Measurements from ENCODE around the gene RHOT2. TPM values are rescaled to one million over a fixed set of nuclear protein-coding genes. Genes with fewer than 3 reads are reported as not detected.

RHOT2 gene
- total and polyA plus RNA-seq, 10 of the 15 experiments (the other 5 are each of a cell fraction or from before 2014, with no cell fraction given): 3.7 to 174 (median 69.8) TPM

DNA sequence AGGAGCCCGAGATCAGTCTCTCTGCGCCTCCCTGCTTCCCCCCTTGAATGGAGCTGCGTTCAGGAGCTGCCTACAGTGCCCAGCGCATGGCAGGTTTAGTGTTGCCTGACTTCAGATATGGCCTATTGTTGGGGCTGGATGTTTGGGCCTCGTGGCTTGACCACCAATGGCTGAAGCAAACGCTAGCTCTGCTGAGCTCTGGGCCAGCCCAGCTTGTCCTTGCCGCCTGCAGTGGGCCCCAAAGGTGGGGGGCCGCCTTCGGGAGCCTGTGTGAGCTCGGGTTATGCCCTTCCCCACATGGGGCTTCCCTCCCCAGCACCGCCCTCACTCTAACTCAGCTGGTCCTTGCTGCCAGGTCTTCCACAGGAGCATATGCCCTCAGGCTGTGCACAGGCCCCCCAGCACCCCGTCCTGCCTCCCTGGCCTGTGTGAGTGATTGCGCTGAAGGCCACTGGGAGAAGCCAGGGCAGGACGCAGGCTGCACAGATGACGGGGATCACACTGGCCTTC lies 29.8 kb upstream of the RHOT2 start:
- Histone ChIP-seq H3K4me2 (ENCODE audit: control insufficient read depth, insufficient read depth) (no peak overlapping the region), H2AFZ (ENCODE audit: control insufficient read depth, low read depth, low read length) (no peak overlapping the region), H3K27ac (ENCODE audit: control insufficient read depth, insufficient read depth) (no peak overlapping the region), H3K36me3 (ENCODE audit: control insufficient read depth in 2 of 2, insufficient read depth in 2 of 2, low read length in 1 of 2) (peaks cover 0 to 4% of the 10 kb centered on the region in 2 experiments; a peak in 3 of 4 replicates), H3K4me3 (no peak overlapping the region), H3K27me3 (replicated peaks in 1 of 2; ENCODE audit: control insufficient read depth in 2 of 2, insufficient read depth in 2 of 2, low read length in 1 of 2) (no peaks in the 10 kb centered on the region), H3K79me2 (ENCODE audit: control insufficient read depth, insufficient read depth, low read length) (peaks cover 36% of the 10 kb centered on the region), H3K4me1 (ENCODE audit: control insufficient read depth, insufficient read depth, low read length) (peaks cover 13% of the 10 kb centered on the region), H4K20me1 (ENCODE audit: control insufficient read depth, insufficient read depth) (no peaks in the 10 kb centered on the region), H3K9ac (ENCODE audit: control insufficient read depth, insufficient read depth, low read length) (no peak overlapping the region), H3K9me3 (replicated peaks; ENCODE audit: control insufficient read depth, insufficient read depth, low read length) (no peaks in the 10 kb centered on the region)
- BruUV-seq (replicated peaks): no TSS peak
- no peak for DNase-seq (ENCODE audit: low read depth, low spot score)
- ChIA-PET CTCF (interaction anchor here (0.5 to 1.4 kb wide), 2 partner anchors 10 to 23 kb away, joined by 3 to 4 read pairs; no protein-coding TSS in a partner anchor), POLR2A (interaction anchor here (0.8 kb wide), 1 partner anchor 8 kb away, joined by 3 read pairs; no protein-coding TSS in a partner anchor), RAD21 (ENCODE audit: unreplicated experiment) (no interaction called here), SMC1A (ENCODE audit: uncharacterized antibody, unreplicated experiment) (no interaction called here)
- no peak for ATAC-seq
- no peak for TF ChIP-seq NFYA (IDR thresholded peaks at IDR 0.05; ENCODE audit: borderline replicate concordance, low read depth, low read length)
- no peak for TF ChIP-seq HCFC1 (IDR thresholded peaks at IDR 0.05; ENCODE audit: low read length)
- no peak for TF ChIP-seq POU2F2 (IDR thresholded peaks at IDR 0.05; ENCODE audit: borderline replicate concordance, low read depth, low read length)
- WGBS (ENCODE audit: insufficient coverage, insufficient replicate concordance, low lambda C conversion rate, missing lambda C conversion rate): 81% methylated on average over 15 of the region's 15 CpGs
- in situ Hi-C loops (cut with MboI): no loop called here
- intact Hi-C loops (cut with micrococcal nuclease; ENCODE audit: unreplicated experiment): loop anchor here (5.0 kb wide), 2 partner anchors 44 to 111 kb away; partner anchors contain the start of genes CAPN15, JMJD8 and STUB1
- FAIRE-seq: no peak

GRCh38 chr16:638836-639235 lies 29.1 kb upstream of the RHOT2 start:
- FAIRE-seq: no peak
- Histone ChIP-seq H3K4me2 (ENCODE audit: control insufficient read depth, insufficient read depth) (no peak overlapping the region), H4K20me1 (ENCODE audit: control insufficient read depth, insufficient read depth) (no peaks in the 10 kb centered on the region), H3K27ac (ENCODE audit: control insufficient read depth, insufficient read depth) (no peak overlapping the region), H2AFZ (ENCODE audit: control insufficient read depth, low read depth, low read length) (no peak overlapping the region), H3K27me3 (replicated peaks in 1 of 2; ENCODE audit: control insufficient read depth in 2 of 2, insufficient read depth in 2 of 2, low read length in 1 of 2) (no peaks in the 10 kb centered on the region), H3K9ac (ENCODE audit: control insufficient read depth, insufficient read depth, low read length) (no peak overlapping the region), H3K4me3 (no peak overlapping the region), H3K79me2 (ENCODE audit: control insufficient read depth, insufficient read depth, low read length) (peaks cover 42% of the 10 kb centered on the region), H3K9me3 (replicated peaks; ENCODE audit: control insufficient read depth, insufficient read depth, low read length) (no peaks in the 10 kb centered on the region), H3K4me1 (ENCODE audit: control insufficient read depth, insufficient read depth, low read length) (peaks cover 13% of the 10 kb centered on the region), H3K36me3 (ENCODE audit: control insufficient read depth in 2 of 2, insufficient read depth in 2 of 2, low read length in 1 of 2) (peaks cover 0 to 2% of the 10 kb centered on the region in 2 experiments; a peak in 3 of 4 replicates)
- ChIA-PET CTCF (interaction anchor here (1.4 kb wide), 1 partner anchor 9 kb away, joined by 4 read pairs; no protein-coding TSS in a partner anchor), SMC1A (ENCODE audit: uncharacterized antibody, unreplicated experiment) (no interaction called here), POLR2A (no interaction called here), RAD21 (ENCODE audit: unreplicated experiment) (no interaction called here)
- in situ Hi-C loops (cut with MboI) (no loop called here), intact Hi-C loops (cut with micrococcal nuclease; ENCODE audit: unreplicated experiment) (loop anchor here (5.0 kb wide), 2 partner anchors 43 to 112 kb away; partner anchors contain the start of genes CAPN15, JMJD8 and STUB1)
- BruUV-seq (replicated peaks): no TSS peak
- no peak for ATAC-seq
- 43% methylated on average over 9 of the region's 9 CpGs for WGBS (ENCODE audit: insufficient coverage, insufficient replicate concordance, low lambda C conversion rate, missing lambda C conversion rate)
- DNase-seq (ENCODE audit: low read depth, low spot score): no peak
- TF ChIP-seq POLR2A (IDR thresholded peaks at IDR 0.05; ENCODE audit: low read depth, low read length) (no peak), ELK1 (IDR thresholded peaks at IDR 0.05; ENCODE audit: low read depth, low read length) (no peak), SIX5 (IDR thresholded peaks at IDR 0.05; ENCODE audit: low read depth, low read length, severe bottlenecking) (no peak), GATAD2B (conservative IDR thresholded peaks at IDR 0.05; ENCODE audit: low read depth) (no peak), YY1 (IDR thresholded peaks at IDR 0.05; ENCODE audit: low read depth, low read length) (no peak), ASH2L (IDR thresholded peaks at IDR 0.05; ENCODE audit: borderline replicate concordance, low read depth) (no peak), PRDM15 (CRISPR knock-in tag; IDR thresholded peaks at IDR 0.05) (no peak), ZBTB33 (IDR thresholded peaks at IDR 0.05) (no peak)

Data from GM12878 (cell line).